ENCODE data around the gene HMOX1.

HMOX1 gene

GRCh38 chr22:35417606-35418005, 36.7 kb downstream of the HMOX1 start:
- TF ChIP-seq, protein P1, sequence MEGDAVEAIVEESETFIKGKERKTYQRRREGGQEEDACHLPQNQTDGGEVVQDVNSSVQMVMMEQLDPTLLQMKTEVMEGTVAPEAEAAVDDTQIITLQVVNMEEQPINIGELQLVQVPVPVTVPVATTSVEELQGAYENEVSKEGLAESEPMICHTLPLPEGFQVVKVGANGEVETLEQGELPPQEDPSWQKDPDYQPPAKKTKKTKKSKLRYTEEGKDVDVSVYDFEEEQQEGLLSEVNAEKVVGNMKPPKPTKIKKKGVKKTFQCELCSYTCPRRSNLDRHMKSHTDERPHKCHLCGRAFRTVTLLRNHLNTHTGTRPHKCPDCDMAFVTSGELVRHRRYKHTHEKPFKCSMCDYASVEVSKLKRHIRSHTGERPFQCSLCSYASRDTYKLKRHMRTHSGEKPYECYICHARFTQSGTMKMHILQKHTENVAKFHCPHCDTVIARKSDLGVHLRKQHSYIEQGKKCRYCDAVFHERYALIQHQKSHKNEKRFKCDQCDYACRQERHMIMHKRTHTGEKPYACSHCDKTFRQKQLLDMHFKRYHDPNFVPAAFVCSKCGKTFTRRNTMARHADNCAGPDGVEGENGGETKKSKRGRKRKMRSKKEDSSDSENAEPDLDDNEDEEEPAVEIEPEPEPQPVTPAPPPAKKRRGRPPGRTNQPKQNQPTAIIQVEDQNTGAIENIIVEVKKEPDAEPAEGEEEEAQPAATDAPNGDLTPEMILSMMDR (IDR thresholded peaks at IDR 0.05; ENCODE audit: low read depth, low read length, missing control alignments): no peak
- DNase-seq (ENCODE audit: low read depth): no peak
- H3K4me3 ChIP-seq (ENCODE audit: low read depth, low read length): no peak overlapping the region

DNA sequence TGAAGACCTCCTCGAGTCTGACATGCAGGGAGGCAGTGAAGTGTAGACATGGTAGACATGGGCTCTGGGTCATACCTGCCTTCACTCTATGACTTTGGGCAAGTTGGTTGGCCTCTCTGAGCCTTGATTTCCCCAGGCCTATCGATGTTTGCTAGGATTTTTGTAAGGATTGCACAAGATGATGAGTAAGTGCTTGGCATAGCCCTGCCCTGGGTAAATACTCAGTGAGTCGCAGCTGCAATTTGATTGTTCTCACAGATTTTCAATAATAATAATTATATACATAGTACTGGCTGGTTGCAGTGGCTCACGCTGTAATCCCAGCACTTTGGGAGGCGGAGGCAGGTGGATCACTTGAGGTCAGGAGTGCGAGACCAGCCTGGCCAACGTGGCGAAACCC, 37.2 kb downstream of the HMOX1 start:
- H3K4me3 ChIP-seq (ENCODE audit: low read depth, low read length): no peak overlapping the region
- TF ChIP-seq, protein P1 (IDR thresholded peaks at IDR 0.05; ENCODE audit: low read depth, low read length, missing control alignments): no peak

DNA sequence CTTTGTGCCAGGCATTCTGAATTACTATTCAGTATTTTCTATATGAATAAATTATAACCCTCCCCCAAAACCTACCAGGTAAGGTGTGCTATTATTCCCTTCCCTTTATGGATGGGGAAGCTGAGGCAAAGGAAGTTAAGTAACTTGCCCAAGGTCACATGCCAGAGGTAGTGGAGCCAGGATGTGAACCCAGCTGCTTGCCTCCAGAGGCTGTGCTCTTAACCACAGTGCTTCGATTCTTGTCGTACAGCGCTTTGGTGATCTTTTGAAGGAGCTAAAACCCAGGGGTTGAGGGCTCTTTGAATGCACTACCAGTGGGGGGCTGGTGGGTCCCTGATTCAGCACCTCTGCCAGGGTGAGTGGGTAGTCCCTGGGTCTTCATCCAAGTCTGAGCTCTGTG, 37.8 kb downstream of the HMOX1 start:
- DNase-seq (ENCODE audit: low read depth): no peak
- H3K4me3 ChIP-seq (ENCODE audit: low read depth, low read length): no peak overlapping the region
- TF ChIP-seq, protein P1 (IDR thresholded peaks at IDR 0.05; ENCODE audit: low read depth, low read length, missing control alignments): no peak

More for the DNA sequence above, 37.2 kb downstream of the HMOX1 start:
- no peak for DNase-seq (ENCODE audit: low read depth)

DNA sequence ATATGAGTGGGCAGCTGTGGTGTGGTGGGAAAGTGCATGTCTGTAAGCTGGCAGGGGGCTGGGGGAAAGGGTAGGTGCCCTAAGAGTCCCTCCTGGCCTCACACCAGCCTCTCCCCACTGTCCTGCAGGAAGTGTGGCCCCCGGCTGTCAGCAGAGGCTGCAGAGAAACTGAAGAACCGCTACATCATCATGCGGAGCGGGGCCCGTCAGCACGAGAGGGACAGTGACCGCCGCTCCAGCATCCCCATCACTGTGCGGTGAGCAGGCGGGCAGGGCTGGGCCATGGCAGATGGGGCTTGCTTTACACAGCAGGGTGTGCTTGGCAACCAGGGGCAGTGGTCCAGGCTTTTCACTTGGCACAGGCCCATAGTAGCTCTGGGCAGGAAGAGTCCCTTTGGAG, 38.9 kb downstream of the HMOX1 start:
- DNase-seq (ENCODE audit: low read depth): no peak
- no peak overlapping the region for H3K4me3 ChIP-seq (ENCODE audit: low read depth, low read length)
- TF ChIP-seq, protein P1 (IDR thresholded peaks at IDR 0.05; ENCODE audit: low read depth, low read length, missing control alignments): no peak

GRCh38 chr22:35421121-35421520, 40.2 kb downstream of the HMOX1 start:
- H3K4me3 ChIP-seq (ENCODE audit: low read depth, low read length): no peak overlapping the region
- TF ChIP-seq, protein P1 (IDR thresholded peaks at IDR 0.05; ENCODE audit: low read depth, low read length, missing control alignments): no peak
- no peak for DNase-seq (ENCODE audit: low read depth)

GRCh38 chr22:35422145-35422544, 41.2 kb downstream of the HMOX1 start:
- TF ChIP-seq, protein P1 (IDR thresholded peaks at IDR 0.05; ENCODE audit: low read depth, low read length, missing control alignments): no peak
- DNase-seq (ENCODE audit: low read depth): no peak
- no peak overlapping the region for H3K4me3 ChIP-seq (ENCODE audit: low read depth, low read length)

DNA sequence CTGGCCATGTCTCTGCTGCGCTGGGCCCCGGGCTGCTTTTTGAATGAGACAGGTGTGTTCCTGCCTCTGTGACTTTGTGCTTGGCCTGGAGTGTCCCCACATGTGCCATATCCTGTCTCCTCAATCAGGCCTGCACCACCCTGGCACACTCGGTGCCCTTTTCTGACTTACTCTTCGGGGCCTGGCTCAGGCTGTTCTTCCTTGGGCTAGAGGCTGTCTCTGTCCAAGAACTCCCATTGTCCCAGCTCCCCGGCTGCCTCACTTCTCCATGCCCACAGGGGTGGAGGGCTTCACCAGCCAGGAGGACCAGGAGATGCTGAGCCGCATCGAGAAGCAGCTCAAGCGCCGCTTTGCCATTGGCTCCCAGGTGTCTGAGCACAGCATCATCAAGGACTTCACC, 42.0 kb downstream of the HMOX1 start:
- DNase-seq (ENCODE audit: low read depth): no peak
- no peak overlapping the region for H3K4me3 ChIP-seq (ENCODE audit: low read depth, low read length)

More for the DNA sequence above, 42.0 kb downstream of the HMOX1 start:
- TF ChIP-seq, protein P1 (IDR thresholded peaks at IDR 0.05; ENCODE audit: low read depth, low read length, missing control alignments): no peak

Data from GM12864 (cell line).